ENCODE data around the gene KCTD17. TPM values are rescaled to one million over a fixed set of nuclear protein-coding genes. Genes with fewer than 3 reads are reported as not detected.

KCTD17 gene
- total RNA-seq, 1 experiment from 2014 or later: 29.4 TPM

GRCh38 chr22:37070334-37070733, 18.8 kb downstream of the KCTD17 start:
- ChIA-PET POLR2A (interaction anchor here (0.5 kb wide), 1 partner anchor 757 kb away, joined by 5 read pairs; no protein-coding TSS in a partner anchor), CTCF (interaction anchor here (1.0 to 2.3 kb wide), 5 partner anchors 24 to 288 kb away, joined by 3 to 8 read pairs (median 4); no protein-coding TSS in a partner anchor)
- TF ChIP-seq, protein P1, sequence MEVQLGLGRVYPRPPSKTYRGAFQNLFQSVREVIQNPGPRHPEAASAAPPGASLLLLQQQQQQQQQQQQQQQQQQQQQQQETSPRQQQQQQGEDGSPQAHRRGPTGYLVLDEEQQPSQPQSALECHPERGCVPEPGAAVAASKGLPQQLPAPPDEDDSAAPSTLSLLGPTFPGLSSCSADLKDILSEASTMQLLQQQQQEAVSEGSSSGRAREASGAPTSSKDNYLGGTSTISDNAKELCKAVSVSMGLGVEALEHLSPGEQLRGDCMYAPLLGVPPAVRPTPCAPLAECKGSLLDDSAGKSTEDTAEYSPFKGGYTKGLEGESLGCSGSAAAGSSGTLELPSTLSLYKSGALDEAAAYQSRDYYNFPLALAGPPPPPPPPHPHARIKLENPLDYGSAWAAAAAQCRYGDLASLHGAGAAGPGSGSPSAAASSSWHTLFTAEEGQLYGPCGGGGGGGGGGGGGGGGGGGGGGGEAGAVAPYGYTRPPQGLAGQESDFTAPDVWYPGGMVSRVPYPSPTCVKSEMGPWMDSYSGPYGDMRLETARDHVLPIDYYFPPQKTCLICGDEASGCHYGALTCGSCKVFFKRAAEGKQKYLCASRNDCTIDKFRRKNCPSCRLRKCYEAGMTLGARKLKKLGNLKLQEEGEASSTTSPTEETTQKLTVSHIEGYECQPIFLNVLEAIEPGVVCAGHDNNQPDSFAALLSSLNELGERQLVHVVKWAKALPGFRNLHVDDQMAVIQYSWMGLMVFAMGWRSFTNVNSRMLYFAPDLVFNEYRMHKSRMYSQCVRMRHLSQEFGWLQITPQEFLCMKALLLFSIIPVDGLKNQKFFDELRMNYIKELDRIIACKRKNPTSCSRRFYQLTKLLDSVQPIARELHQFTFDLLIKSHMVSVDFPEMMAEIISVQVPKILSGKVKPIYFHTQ (CRISPR knock-in tag; IDR thresholded peaks at IDR 0.05): no peak
- TF ChIP-seq ZNF281 (CRISPR knock-in tag; IDR thresholded peaks at IDR 0.05): no peak
- TF ChIP-seq ZNF121 (CRISPR knock-in tag; IDR thresholded peaks at IDR 0.05): no peak
- no peak for TF ChIP-seq FOXK1 (CRISPR knock-in tag; IDR thresholded peaks at IDR 0.05)
- TF ChIP-seq USF2 (CRISPR knock-in tag; IDR thresholded peaks at IDR 0.05): no peak
- TF ChIP-seq TCF7 (CRISPR knock-in tag; IDR thresholded peaks at IDR 0.05; ENCODE audit: low read depth): no peak
- no peak for TF ChIP-seq KAT7 (CRISPR knock-in tag; IDR thresholded peaks at IDR 0.05; ENCODE audit: borderline replicate concordance)
- no peak for TF ChIP-seq PREB (CRISPR knock-in tag; IDR thresholded peaks at IDR 0.05; ENCODE audit: borderline replicate concordance)
- TF ChIP-seq ETV6 (CRISPR knock-in tag; IDR thresholded peaks at IDR 0.05): no peak
- no peak for TF ChIP-seq E2F4 (CRISPR knock-in tag; IDR thresholded peaks at IDR 0.05; ENCODE audit: borderline replicate concordance, low read depth)
- H3K4me1 Mint-ChIP-seq: peaks cover 2% of the 10 kb centered on the region; the same call in 1 of the 2 replicates
- ATAC-seq: no peak
- peaks cover 34% of the 10 kb centered on the region for H3K27me3 Mint-ChIP-seq (ENCODE audit: low read depth)
- H3K9me3 Mint-ChIP-seq: no peaks in the 10 kb centered on the region
- no peaks in the 10 kb centered on the region for H3K36me3 Mint-ChIP-seq
- no peak for DNase-seq (ENCODE audit: low spot score)
- H3K4me3 Mint-ChIP-seq: no peak overlapping the region
- H3K27ac Mint-ChIP-seq: no peak overlapping the region

DNA sequence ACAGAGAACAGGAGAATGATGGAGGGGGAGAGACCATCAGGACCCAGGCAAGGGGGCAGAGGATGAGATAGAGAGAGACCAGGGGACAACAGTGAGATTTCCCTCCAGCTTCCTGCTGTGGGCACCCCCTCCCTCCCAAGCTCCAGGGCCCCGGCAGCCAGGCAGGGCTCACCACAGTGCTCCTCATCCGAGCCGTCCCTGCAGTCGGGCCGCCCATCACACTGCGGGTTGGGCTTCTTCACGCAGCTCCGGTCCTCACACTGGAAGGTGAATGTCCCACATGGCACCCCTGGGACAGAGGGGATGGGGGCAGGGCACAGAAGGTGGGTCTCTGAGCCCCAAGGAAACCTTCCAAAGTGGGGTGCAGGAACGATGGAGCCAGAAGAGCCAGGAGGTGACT, 19.2 kb downstream of the KCTD17 start:
- ATAC-seq: no peak
- CTCF ChIA-PET: interaction anchor here (1.6 to 2.3 kb wide), 2 partner anchors 25 to 215 kb away, joined by 4 to 7 read pairs; no protein-coding TSS in a partner anchor
- TF ChIP-seq ZNF396 (CRISPR knock-in tag; IDR thresholded peaks at IDR 0.05; ENCODE audit: borderline replicate concordance) (no peak), USF2 (CRISPR knock-in tag; IDR thresholded peaks at IDR 0.05) (no peak), GABPB1 (CRISPR knock-in tag; IDR thresholded peaks at IDR 0.05) (no peak), TCF7 (CRISPR knock-in tag; IDR thresholded peaks at IDR 0.05; ENCODE audit: low read depth) (no peak), TEAD4 (CRISPR knock-in tag; IDR thresholded peaks at IDR 0.05) (no peak), ZNF281 (CRISPR knock-in tag; IDR thresholded peaks at IDR 0.05) (no peak), ZNF671 (CRISPR knock-in tag; IDR thresholded peaks at IDR 0.05) (no peak), SP1 (CRISPR knock-in tag; conservative IDR thresholded peaks at IDR 0.05) (no peak), SOX15 (CRISPR knock-in tag; IDR thresholded peaks at IDR 0.05) (no peak)
- TF ChIP-seq, protein P2, sequence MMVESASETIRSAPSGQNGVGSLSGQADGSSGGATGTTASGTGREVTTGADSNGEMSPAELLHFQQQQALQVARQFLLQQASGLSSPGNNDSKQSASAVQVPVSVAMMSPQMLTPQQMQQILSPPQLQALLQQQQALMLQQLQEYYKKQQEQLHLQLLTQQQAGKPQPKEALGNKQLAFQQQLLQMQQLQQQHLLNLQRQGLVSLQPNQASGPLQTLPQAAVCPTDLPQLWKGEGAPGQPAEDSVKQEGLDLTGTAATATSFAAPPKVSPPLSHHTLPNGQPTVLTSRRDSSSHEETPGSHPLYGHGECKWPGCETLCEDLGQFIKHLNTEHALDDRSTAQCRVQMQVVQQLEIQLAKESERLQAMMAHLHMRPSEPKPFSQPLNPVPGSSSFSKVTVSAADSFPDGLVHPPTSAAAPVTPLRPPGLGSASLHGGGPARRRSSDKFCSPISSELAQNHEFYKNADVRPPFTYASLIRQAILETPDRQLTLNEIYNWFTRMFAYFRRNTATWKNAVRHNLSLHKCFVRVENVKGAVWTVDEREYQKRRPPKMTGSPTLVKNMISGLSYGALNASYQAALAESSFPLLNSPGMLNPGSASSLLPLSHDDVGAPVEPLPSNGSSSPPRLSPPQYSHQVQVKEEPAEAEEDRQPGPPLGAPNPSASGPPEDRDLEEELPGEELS (CRISPR knock-in tag; IDR thresholded peaks at IDR 0.05): no peak
- TF ChIP-seq, protein P3, sequence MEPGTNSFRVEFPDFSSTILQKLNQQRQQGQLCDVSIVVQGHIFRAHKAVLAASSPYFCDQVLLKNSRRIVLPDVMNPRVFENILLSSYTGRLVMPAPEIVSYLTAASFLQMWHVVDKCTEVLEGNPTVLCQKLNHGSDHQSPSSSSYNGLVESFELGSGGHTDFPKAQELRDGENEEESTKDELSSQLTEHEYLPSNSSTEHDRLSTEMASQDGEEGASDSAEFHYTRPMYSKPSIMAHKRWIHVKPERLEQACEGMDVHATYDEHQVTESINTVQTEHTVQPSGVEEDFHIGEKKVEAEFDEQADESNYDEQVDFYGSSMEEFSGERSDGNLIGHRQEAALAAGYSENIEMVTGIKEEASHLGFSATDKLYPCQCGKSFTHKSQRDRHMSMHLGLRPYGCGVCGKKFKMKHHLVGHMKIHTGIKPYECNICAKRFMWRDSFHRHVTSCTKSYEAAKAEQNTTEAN (CRISPR knock-in tag; IDR thresholded peaks at IDR 0.05): no peak

More for the DNA sequence above, 19.2 kb downstream of the KCTD17 start:
- no peaks in the 10 kb centered on the region for H3K9me3 Mint-ChIP-seq
- H3K4me1 Mint-ChIP-seq: peaks cover 2% of the 10 kb centered on the region; the same call in 1 of the 2 replicates
- no peaks in the 10 kb centered on the region for H3K36me3 Mint-ChIP-seq
- no peak for DNase-seq (ENCODE audit: low spot score)
- no peak overlapping the region for H3K27ac Mint-ChIP-seq
- H3K27me3 Mint-ChIP-seq (ENCODE audit: low read depth): peaks cover 31% of the 10 kb centered on the region
- H3K4me3 Mint-ChIP-seq: no peak overlapping the region
- POLR2A ChIA-PET: no interaction called here

All from WTC11 (cell line).